ENCODE measurements around the gene STK10. TPM values are rescaled to one million over a fixed set of nuclear protein-coding genes. Genes with fewer than 3 reads are reported as not detected.

The STK10 gene
- total and polyA plus RNA-seq, 2 of the 8 experiments (the other 6 are each of a cell fraction or from before 2014, with no cell fraction given), result 10.5 to 21.4 TPM

GRCh38 chr5:172172912-172173563 lies 15.0 kb downstream of the STK10 start (continued):
- TF ChIP-seq RAD21 (IDR thresholded peaks at IDR 0.05 in 1 of 2, conservative IDR thresholded peaks at IDR 0.05 in 1 of 2; ENCODE audit: low read depth in 2 of 2, low read length in 2 of 2), result no peak
- no peak for TF ChIP-seq KDM5A (IDR thresholded peaks at IDR 0.05; ENCODE audit: low read length)
- TF ChIP-seq JUND (IDR thresholded peaks at IDR 0.05; ENCODE audit: low read length), result no peak
- no peak for TF ChIP-seq NANOG (IDR thresholded peaks at IDR 0.05; ENCODE audit: insufficient read depth, low read depth, low read length, poor library complexity, severe bottlenecking)
- no peak for TF ChIP-seq HDAC2 (IDR thresholded peaks at IDR 0.05; ENCODE audit: borderline replicate concordance in 1 of 2, low read depth in 2 of 2, low read length in 2 of 2)
- TF ChIP-seq EZH2 (IDR thresholded peaks at IDR 0.05; ENCODE audit: low read depth, low read length, severe bottlenecking), result no peak
- TF ChIP-seq YY1 (IDR thresholded peaks at IDR 0.05; ENCODE audit: low read depth, low read length), result no peak

All from H1 (cell line).